C4-2B (cell line): Measurements from ENCODE around the gene VGLL1.

Experiments
- H3K27ac ChIP-seq: fragments of 450-650 bp; 2 replicates; pipeline ENCODE4 v1.5.1; 2017
- CTCF ChIP-seq: fragments of 450-650 bp; conservative IDR thresholded peaks from 2 replicates; pipeline ENCODE4 v1.5.1; 2017; ENCODE audit warnings: mild to moderate bottlenecking
- ZFX ChIP-seq: fragments of 450-650 bp; IDR thresholded peaks from 2 replicates; pipeline ENCODE4 v1.6.1; 2017

The VGLL1 gene

GRCh38 chrX:136597356-136597755 is 65.3 kb downstream of the VGLL1 start:
- no peak for TF ChIP-seq ZFX
- TF ChIP-seq CTCF: no peak
- no peak overlapping the region for H3K27ac ChIP-seq

- no peak overlapping the region for H3K27ac ChIP-seq
- no peak for TF ChIP-seq CTCF
- TF ChIP-seq ZFX: no peak
These were observed 65.9 kb downstream of the VGLL1 start for GRCh38 chrX:136597954-136598353.

- TF ChIP-seq CTCF (no peak), ZFX (no peak)
- H3K27ac ChIP-seq: no peak overlapping the region
These were observed 66.6 kb downstream of the VGLL1 start for GRCh38 chrX:136598631-136599030.

- TF ChIP-seq ZFX (no peak), CTCF (no peak)
- no peak overlapping the region for H3K27ac ChIP-seq
These were observed 68.0 kb downstream of the VGLL1 start for GRCh38 chrX:136600059-136600458.
